HFF-Myc (cell line): ENCODE results near the gene IGFBP2.
"Not testable (repeated sequence)": the region's sequence is repeated elsewhere in the genome, so short reads cannot be mapped to it uniquely, and the experiment has no call there.

ENCODE experiments used
- DNase-seq: peaks from one replicate; pipeline ENCODE4 v3.0.0-alpha.2; 2011; ENCODE audit warnings: low read depth; ENCODE audit errors: extremely low read depth
- H3K4me3 ChIP-seq: replicated peaks from 2 replicates; pipeline ENCODE4 v1.5.1; 2011; ENCODE audit warnings: low read depth, mild to moderate bottlenecking, control low read depth, low read length
- TF ChIP-seq, protein P1 (sequence below): IDR thresholded peaks from 2 replicates; pipeline ENCODE4 v1.5.1; 2012; ENCODE audit warnings: mild to moderate bottlenecking, low read depth, low read length, control low read depth; ENCODE audit errors: missing control alignments

The IGFBP2 gene

GRCh38 chr2:216590780-216591179, 42.4 kb upstream of the IGFBP2 start:
- no peak overlapping the region for H3K4me3 ChIP-seq
- no peak for DNase-seq
- TF ChIP-seq, protein P1, sequence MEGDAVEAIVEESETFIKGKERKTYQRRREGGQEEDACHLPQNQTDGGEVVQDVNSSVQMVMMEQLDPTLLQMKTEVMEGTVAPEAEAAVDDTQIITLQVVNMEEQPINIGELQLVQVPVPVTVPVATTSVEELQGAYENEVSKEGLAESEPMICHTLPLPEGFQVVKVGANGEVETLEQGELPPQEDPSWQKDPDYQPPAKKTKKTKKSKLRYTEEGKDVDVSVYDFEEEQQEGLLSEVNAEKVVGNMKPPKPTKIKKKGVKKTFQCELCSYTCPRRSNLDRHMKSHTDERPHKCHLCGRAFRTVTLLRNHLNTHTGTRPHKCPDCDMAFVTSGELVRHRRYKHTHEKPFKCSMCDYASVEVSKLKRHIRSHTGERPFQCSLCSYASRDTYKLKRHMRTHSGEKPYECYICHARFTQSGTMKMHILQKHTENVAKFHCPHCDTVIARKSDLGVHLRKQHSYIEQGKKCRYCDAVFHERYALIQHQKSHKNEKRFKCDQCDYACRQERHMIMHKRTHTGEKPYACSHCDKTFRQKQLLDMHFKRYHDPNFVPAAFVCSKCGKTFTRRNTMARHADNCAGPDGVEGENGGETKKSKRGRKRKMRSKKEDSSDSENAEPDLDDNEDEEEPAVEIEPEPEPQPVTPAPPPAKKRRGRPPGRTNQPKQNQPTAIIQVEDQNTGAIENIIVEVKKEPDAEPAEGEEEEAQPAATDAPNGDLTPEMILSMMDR, result no peak

DNA sequence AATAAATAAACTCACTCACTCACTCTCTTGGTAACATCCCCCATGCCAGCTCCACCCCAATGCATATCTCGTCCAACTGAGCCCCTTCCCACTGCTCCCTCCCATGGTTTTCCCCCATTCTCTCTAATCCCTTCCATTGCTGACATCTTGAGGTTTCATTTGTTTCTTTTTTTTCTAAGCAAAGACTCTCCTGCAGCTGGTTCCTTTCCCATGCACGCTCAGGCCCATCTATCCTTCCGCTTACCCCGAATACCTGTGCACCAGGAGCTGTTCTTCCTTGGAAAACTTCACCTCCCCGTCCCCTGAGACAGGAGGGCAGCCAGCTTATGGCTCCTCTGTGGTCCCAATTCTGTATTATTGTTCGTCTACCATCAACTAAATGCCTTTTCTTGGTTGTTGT, 41.7 kb upstream of the IGFBP2 start:
- H3K4me3 ChIP-seq, result no peak overlapping the region
- TF ChIP-seq, protein P1, result no peak
- no peak for DNase-seq

- no peak overlapping the region for H3K4me3 ChIP-seq
- no peak for DNase-seq
- TF ChIP-seq, protein P1, result no peak
These were observed 39.1 kb upstream of the IGFBP2 start for GRCh38 chr2:216594081-216594480.

- DNase-seq, result peak; percentile 99
- H3K4me3 ChIP-seq, result 0 out of 2 replicates have a peak overlapping the region, but pooled peaks have one; percentile 3
- TF ChIP-seq, protein P1, result no peak
These were observed 36.8 kb upstream of the IGFBP2 start for GRCh38 chr2:216596236-216596979.

DNA sequence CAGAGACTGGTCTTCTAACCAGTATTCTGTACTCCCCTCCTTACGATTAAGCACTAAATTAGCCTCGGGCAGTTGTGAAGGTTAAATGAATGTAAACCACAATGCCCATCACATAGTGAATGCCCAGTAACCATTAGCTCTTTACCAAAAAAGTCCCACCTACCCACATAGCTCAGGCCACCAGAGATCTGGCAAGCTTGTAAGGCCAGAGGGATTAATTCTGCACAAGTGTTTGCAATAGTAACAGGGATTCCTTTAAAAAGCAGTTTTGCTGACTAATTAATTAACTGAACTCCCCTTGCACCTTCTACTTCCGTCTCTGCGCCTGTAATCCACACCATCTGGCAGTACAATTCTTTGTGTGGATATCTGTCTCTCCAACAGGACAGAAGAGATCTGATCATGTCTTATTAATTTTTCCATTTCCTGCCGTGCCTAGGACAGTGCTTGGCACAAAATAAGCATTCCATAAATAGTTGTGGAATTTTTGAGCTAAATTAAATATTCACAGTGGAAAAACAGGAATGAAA, 36.2 kb upstream of the IGFBP2 start:
- TF ChIP-seq, protein P1, result no peak
- 0 out of 2 replicates have a peak overlapping the region, but pooled peaks have one; percentile 3 for H3K4me3 ChIP-seq
- DNase-seq, result no peak

GRCh38 chr2:216597825-216598224, 35.4 kb upstream of the IGFBP2 start:
- not testable (repeated sequence) for DNase-seq, H3K4me3 ChIP-seq

DNA sequence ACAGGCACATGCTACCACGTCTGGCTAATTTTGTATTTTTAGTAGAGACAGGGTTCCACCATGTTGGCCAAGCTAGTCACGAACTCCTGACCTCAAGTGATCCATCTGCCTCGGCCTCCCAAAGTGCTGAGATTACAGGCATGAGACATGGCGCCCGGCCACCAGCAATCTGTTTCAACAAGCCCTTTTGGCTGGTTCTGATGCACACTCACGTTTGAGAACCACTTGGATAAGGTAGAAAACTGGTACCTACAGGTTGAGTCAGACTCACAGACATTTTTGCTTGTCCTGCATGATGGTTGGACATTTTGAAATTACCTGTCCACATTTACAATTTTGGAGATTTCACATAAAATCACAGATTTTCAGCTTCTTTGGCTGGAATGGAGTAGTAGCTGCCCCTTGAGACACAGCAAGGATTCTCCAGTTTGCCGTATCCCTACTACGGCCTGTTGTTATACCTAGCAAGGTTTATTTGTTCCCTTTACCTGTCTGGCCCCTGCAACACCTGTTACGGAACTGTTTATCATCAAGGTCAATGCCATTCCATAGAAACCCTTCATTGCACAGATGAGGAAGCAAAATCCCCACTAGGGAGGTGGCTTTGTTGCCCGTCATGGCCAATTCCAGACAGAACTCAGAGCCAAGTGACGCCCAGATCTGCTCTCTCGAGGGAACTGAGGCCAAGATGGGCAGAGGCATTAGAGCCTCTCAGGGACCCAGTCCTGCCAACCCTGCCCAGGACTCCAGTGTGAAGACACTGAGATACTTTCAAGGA, 31.4 kb upstream of the IGFBP2 start:
- TF ChIP-seq, protein P1, result no peak
- DNase-seq, result no peak
- no peak overlapping the region for H3K4me3 ChIP-seq
